HS-5 (cell line): Measurements from ENCODE around the gene TSR2.
"Not testable (repeated sequence)": the region's sequence is repeated elsewhere in the genome, so short reads cannot be mapped to it uniquely, and the experiment has no call there.

Experiments used
- DNase-seq: peaks from one replicate; pipeline ENCODE4 v3.0.0-alpha.2; 2012; ENCODE audit warnings: low read depth

TSR2 gene

GRCh38 chrX:54473993-54474859 is 34.0 kb downstream of the TSR2 start:
- no peak for DNase-seq

DNA sequence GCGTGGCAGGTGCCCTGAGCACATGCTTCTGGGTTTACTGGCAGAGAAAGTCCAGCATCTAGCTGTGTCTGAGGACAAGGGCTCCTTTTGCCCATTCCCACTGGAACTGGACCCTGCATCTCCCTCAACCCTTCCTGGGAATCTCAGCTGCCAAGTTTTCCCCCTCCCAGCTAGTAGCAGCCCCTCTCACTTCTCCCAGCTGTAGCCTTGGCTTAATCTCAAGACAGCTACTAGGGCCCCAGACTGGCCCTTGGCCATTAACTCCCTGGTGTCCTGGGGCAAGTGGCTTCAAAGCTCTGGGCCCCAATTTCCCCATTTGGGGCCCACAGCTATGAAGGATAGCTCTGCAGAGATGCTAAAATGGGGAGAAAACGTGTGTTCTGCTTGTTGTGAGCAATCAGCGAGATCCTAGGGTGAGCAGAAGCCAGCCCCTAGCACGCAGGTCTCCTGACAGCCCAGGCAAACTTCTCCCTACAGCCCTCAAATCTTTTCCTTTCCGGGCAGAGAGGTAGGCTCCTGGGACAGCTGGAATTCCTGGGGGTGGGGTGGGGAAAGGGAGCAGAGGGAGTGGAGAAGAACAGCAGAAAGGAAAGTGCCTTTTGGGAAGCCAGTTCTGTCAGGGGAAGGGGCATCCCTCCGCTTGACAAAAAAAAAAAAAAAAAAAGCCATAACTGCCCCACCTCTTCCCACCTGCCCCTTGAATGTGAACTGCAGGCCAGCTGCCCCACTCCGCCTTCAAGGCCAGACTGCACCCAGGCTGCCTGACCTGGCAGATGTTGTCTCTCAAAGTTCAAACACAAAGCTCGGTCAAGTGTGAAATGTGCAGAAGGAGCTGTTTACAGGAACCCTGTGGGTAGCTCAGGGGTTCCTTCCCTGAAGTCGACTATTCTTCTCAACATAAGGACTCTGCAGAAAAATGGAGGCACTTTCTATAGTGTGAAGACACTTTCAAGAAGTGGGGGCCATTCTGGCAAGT is 39.2 kb downstream of the TSR2 start:
- no peak for DNase-seq

DNA sequence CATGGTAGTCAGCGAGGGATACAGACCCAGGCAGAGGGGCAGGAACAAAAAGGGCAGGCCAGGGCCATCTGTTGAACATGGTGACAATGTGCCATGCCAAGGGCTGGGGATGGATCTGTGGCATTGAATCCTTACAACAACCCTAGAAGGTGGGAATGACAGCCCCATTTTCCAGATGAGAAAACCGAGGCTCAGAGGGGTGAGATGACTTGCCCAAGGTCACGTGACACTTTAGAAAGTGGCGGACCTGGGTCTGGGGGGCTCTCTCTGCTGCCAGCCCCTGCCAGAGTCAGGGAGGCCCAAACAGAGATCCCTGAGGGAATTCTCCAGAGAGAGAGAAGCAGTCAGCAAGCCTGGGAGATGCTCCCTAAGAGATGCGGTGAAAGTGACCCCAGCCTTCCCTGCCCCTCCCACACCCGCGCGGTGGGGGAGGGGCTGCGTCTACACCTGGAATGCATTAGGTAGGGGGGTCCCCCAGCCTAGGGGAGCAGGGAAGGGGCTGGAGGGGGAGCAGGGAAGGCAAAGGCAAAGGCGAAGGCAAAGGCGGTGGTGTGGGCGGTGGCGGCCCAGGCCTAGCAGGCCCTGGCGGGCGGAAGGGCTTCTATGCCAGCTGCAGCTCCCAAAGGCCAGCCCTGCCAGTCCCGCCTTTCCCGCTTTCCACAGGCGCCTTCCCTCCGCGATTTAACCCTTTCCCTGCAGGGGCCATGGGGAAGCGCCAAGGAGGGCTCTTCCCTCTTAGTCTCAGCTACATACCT is 42.8 kb downstream of the TSR2 start:
- no peak for DNase-seq

DNA sequence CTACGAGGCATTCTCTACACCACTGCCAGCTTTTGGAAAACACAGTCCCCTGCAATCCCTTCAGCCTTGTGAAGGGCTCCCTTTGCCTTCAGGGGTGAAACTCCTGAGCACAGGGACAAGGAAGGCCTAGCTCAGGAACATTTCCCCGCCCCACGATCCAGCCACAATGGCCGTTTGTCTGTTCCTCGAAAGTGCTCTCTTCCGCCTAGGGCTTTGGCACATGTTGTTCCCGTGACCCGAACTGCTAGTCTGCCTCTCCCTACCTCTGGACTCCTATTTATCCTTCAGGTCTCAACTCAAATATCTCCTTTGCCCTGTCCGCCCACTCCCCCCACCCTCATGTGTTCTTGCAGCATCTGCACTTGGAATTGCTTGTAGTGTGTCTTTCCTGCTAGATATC is 43.7 kb downstream of the TSR2 start:
- no peak for DNase-seq

GRCh38 chrX:54484666-54485065 is 44.5 kb downstream of the TSR2 start:
- DNase-seq, result no peak

DNA sequence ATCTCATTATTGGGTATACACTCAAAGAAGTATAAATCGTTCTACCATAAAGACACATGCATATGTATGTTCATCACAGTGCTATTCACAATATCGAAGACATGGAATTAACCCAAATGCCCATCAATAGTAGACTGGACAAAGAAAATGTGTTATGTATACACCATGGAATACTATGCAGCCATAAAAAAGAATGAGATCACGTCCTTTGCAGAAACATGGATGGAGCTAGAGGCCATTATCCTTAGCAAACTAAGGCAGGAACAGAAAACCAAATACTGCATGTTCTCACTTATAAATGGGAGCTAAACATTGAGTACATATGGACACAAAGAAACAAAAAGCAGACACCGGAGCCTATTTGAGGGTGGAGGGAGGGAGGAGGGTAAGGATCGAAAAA is 49.6 kb downstream of the TSR2 start:
- DNase-seq, result not testable (repeated sequence)

GRCh38 chrX:54492340-54492739 is 52.1 kb downstream of the TSR2 start:
- no peak for DNase-seq

DNA sequence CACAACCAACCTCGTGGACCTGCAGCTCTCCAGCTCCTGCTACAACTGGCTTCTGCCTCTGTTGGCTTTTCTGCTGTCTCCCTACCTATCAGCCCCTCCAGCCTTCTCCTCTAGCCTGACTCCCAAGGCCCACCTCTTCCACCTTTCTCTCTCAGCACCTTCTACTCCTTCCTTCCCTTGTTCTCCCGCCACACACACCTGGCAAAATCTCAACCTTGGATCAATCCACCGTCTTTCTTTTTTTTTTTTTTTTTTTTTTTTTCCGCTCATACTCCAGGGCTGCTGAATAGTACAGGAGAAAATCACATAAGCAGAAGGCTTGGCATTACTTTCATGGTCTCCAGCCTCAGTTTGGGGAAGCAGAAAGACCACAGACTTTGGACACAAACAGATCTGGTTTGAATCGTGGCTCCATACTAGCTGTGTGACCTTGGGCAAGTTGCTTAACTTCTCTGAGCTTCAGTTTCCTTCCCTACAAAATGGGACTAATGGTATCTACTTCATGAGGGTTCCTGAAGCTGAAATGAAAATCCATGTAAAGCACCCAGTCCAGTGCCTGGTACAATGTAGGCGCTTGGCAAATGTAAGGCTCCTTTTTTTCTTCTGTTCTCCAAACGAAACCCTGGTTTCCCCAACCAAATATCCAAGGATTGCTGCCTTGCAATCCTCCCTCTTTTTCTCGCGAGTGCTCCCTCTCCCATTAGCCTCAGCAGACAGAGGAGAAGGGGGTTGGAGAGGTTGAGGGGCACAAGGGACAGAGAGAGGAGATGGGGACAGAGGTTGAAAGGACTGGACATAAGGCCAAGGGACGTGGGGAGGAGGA is 54.2 kb downstream of the TSR2 start:
- no peak for DNase-seq
